A549 (cell line): ENCODE measurements around the gene STN1. TPM values are rescaled to one million over a fixed set of nuclear protein-coding genes. Genes with fewer than 3 reads are reported as not detected.
A peak's percentile ranks its signal among the peaks of the same experiment; 100 is the strongest.

Experiments
- ATAC-seq, 2 experiments: fragments of 200-7000 bp in 1 of 2; fragments of >200 bp in 1 of 2; cut with Nextera tagmentation in 1 of 2; cut with Tn5 transposase in 1 of 2; 3 replicates each; pipeline versions ENCODE4 v1.8.0 to v1.9.1; 2018 to 2020; ENCODE audit warnings: mild to moderate bottlenecking in 1 of 2, moderate library complexity in 1 of 2
- CTCF ChIA-PET: fragments of 300-600 bp; sonication (Branson Sonifier 250); formaldehyde crosslinking; extraction: SDS; loops from one replicate; lab custom pipeline; 2021; ENCODE audit warnings: antibody characterized with exemption, inconsistent platforms; lab: Yijun Ruan, JAX
- POLR2A ChIA-PET: fragments of 350-600 bp; formaldehyde crosslinking; extraction: SDS; loops from one replicate; lab custom pipeline; 2021; ENCODE audit warnings: antibody characterized with exemption, inconsistent platforms; lab: Yijun Ruan, JAX
- DNase-seq, 2 experiments: peaks; one replicate each; pipeline versions ENCODE4 v3.0.0 to v3.0.0-alpha.2; 2011 to 2016; ENCODE audit warnings: low read depth in 1 of 2, low spot score in 1 of 2
- FAIRE-seq: peaks from 2 replicates; lab custom pipeline; 2011; peaks lifted over from hg19 to GRCh38; lab: Jason Lieb, UNC
- H3K27ac ChIP-seq, 2 experiments: fragments of >200 bp; sonication (Bioruptor Twin); formaldehyde crosslinking; 3 replicates each; pipeline ENCODE4 v1.5.1; 2016 to 2017
- H3K4me1 ChIP-seq: fragments of >200 bp; sonication (Bioruptor Twin); formaldehyde crosslinking; 3 replicates; pipeline ENCODE4 v1.6.1; 2016
- H3K4me2 ChIP-seq: fragments of >200 bp; sonication (Bioruptor Twin); formaldehyde crosslinking; 3 replicates; pipeline ENCODE4 v1.6.1; 2016
- H3K4me3 ChIP-seq: fragments of >200 bp; sonication (Bioruptor Twin); formaldehyde crosslinking; 3 replicates; pipeline ENCODE4 v1.5.1; 2016
- H3K9me3 ChIP-seq: fragments of >200 bp; sonication (Bioruptor Twin); formaldehyde crosslinking; 3 replicates; pipeline ENCODE4 v1.6.1; 2016
- E2F6 ChIP-seq: IDR thresholded peaks from 2 replicates; pipeline ENCODE4 v1.6.1; 2012; ENCODE audit warnings: low read depth, borderline replicate concordance
- ELK1 ChIP-seq: fragments of 150-350 bp; IDR thresholded peaks from 2 replicates; pipeline ENCODE4 v1.6.1; 2014; ENCODE audit warnings: low read depth, mild to moderate bottlenecking, low read length
- FOSB ChIP-seq: fragments of 250-450 bp; sonication (Bioruptor Pico); IDR thresholded peaks from 2 replicates; pipeline ENCODE4 v1.5.0; 2020; ENCODE audit warnings: mild to moderate bottlenecking, moderate library complexity
- FOSL2 ChIP-seq, 2 experiments: fragments of 450-650 bp in 1 of 2; fragments of >200 bp in 1 of 2; sonication (Bioruptor Twin) in 1 of 2; formaldehyde crosslinking; IDR thresholded peaks; 2 replicates each; pipeline versions ENCODE4 v1.5.0 to v1.6.1; 2016 to 2020; ENCODE audit warnings: mild to moderate bottlenecking in 1 of 2, moderate library complexity in 1 of 2
- GATA3 ChIP-seq: IDR thresholded peaks from 2 replicates; pipeline ENCODE4 v1.6.1; 2012; ENCODE audit warnings: borderline replicate concordance
- HEYL ChIP-seq: fragments of 250-450 bp; sonication (Bioruptor Pico); IDR thresholded peaks from 2 replicates; pipeline ENCODE4 v1.8.0; 2021; ENCODE audit warnings: mild to moderate bottlenecking, moderate library complexity
- MAFK ChIP-seq: fragments of 450-650 bp; IDR thresholded peaks from 2 replicates; pipeline ENCODE4 v1.6.1; 2014; ENCODE audit not compliant: partially characterized antibody
- MYC ChIP-seq: IDR thresholded peaks from 2 replicates; pipeline ENCODE4 v1.6.1; 2012; ENCODE audit warnings: mild to moderate bottlenecking, inconsistent platforms, low read length, improper control_type of control experiment, borderline replicate concordance
- NR3C1 ChIP-seq: fragments of >200 bp; sonication (Bioruptor Twin); formaldehyde crosslinking; IDR thresholded peaks from 3 replicates; pipeline ENCODE4 v1.6.1; 2017
- POLR2A ChIP-seq: IDR thresholded peaks from 2 replicates; pipeline ENCODE4 v1.6.1; 2012; ENCODE audit warnings: mild to moderate bottlenecking, low read length
- TFCP2L1 ChIP-seq: fragments of 250-450 bp; sonication (Bioruptor Pico); IDR thresholded peaks from 2 replicates; pipeline ENCODE4 v1.5.0; 2021; ENCODE audit warnings: mild to moderate bottlenecking
- ZNF302 ChIP-seq: fragments of 250-450 bp; sonication (Bioruptor Pico); IDR thresholded peaks from 2 replicates; pipeline ENCODE4 v1.9.0; 2021; ENCODE audit warnings: inconsistent platforms, mild to moderate bottlenecking, moderate library complexity
- WGBS: methylation state at CpG from one replicate; pipeline ENCODE4 v1.1.6; 2017; ENCODE audit errors: missing lambda C conversion rate; 5-methylcytosine and 5-hydroxymethylcytosine counted together
- polyA plus RNA-seq, 4 experiments: library from polyadenylated mRNA; depleted of rRNA in 3 of 4; stranded (reverse); fragments of >200 nt; fragmentation: RNase III in 1 of 4; extraction: RNeasy Plus Mini Kit Qiagen cat#74134 plus additional on column Dnase treatment in 1 of 4; gene quantifications; 2 replicates in 3 of 4; 3 replicates in 1 of 4; pipeline ENCODE4 v1.2.3, GENCODE V29; 2011 to 2017
- TF ChIP-seq, protein P1 (sequence below): fragments of 250-450 bp; sonication (Bioruptor Pico); IDR thresholded peaks from 2 replicates; pipeline ENCODE4 v1.5.0; 2021; ENCODE audit warnings: mild to moderate bottlenecking, moderate library complexity, borderline replicate concordance

STN1 gene
- polyA plus RNA-seq, 2 of the 4 experiments (the other 2 are of a cell fraction), result 17.1 to 34.5 TPM

DNA sequence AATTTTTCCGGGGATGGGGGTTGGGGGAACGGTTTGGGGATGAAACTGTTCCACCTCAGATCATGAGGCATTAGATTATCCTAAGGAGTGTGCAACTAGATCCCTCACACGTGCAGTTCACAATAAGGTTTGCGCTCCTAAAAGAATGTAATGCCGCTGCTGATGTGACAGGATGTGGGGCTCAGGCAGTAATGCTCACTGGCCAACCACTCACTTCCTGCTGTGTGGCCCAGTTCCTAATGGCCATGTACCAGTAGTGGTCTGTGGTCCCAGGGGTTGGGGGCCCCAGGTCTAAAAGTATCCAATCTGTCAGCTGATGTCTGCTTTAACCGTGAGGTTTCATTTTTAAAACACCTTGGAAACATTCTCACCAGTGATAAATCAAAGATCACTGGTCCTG is 2.2 kb downstream of the STN1 start (continued):
- no peak for TF ChIP-seq ELK1
- TF ChIP-seq, all 56 proteins: peak for 0

DNA sequence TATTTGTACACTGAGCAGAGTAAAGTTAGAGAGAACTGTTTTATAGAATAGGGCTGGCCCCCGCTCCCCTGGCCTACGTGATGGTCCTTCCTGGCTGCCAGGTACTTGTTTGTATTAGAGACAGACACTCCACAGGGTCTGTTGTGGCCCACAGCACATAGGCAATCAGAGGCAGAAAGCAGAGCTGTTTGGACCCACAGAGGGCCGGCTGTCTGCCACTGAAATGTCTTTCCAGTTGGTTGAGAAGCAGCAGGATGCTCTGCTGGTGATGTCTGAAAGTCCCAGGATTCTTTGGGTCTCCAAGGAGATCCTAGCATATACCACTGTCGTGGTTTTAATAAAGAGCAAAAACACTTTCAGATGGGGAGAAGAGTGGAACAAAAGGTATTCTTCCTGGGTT is 5.2 kb downstream of the STN1 start:
- Histone ChIP-seq H3K4me1 (peaks cover 45% of the 10 kb centered on the region), H3K27ac (peak overlapping the region in 1 of 2 experiments; percentile 6; a peak in 1 of 6 replicates), H3K9me3 (peaks cover 10% of the 10 kb centered on the region; the same call in 2 of the 3 replicates), H3K4me2 (no peak overlapping the region), H3K4me3 (no peak overlapping the region)
- ChIA-PET POLR2A (no interaction called here), CTCF (interaction anchor here (1.2 to 1.5 kb wide), 3 partner anchors 11 to 51 kb away, joined by 3 to 6 read pairs (median 4); no protein-coding TSS in a partner anchor)
- WGBS, result 97% methylated on average over 4 of the region's 4 CpGs
- no peak for ATAC-seq
- no peak for DNase-seq
- FAIRE-seq, result no peak
- TF ChIP-seq MYC, result no peak
- no peak for TF ChIP-seq FOSB (CRISPR knock-in tag)
- no peak for TF ChIP-seq E2F6
- TF ChIP-seq NR3C1, result no peak
- TF ChIP-seq HEYL (CRISPR knock-in tag), result no peak
- no peak for TF ChIP-seq TFCP2L1 (CRISPR knock-in tag)
- no peak for TF ChIP-seq POLR2A

DNA sequence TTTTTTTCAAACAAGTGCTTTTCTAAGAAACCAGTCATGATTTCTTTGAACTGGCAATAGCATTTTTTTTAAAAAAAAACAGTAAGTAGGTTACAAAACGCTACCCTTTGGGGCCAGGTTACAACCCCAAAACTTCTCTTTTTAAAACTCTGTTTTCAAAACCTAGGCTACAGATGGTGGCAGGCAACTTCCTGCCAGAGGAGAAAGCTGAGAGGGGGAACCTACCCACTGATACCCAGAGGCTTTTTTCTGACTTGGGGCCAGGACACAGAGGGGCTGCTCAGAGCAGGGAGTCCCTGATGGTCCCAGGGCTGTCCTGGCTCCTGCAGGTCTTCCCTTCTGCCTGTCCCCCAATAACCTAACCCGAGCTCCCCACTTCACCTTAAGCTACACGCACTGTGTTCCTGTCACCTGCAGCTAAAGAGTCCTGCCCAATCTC is 6.9 kb downstream of the STN1 start:
- TF ChIP-seq ZNF302 (CRISPR knock-in tag), result no peak
- no peak for TF ChIP-seq GATA3
- no peak for TF ChIP-seq MYC
- TF ChIP-seq, protein P1, sequence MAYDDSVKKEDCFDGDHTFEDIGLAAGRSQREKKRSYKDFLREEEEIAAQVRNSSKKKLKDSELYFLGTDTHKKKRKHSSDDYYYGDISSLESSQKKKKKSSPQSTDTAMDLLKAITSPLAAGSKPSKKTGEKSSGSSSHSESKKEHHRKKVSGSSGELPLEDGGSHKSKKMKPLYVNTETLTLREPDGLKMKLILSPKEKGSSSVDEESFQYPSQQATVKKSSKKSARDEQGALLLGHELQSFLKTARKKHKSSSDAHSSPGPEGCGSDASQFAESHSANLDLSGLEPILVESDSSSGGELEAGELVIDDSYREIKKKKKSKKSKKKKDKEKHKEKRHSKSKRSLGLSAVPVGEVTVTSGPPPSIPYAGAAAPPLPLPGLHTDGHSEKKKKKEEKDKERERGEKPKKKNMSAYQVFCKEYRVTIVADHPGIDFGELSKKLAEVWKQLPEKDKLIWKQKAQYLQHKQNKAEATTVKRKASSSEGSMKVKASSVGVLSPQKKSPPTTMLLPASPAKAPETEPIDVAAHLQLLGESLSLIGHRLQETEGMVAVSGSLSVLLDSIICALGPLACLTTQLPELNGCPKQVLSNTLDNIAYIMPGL, result no peak
- ChIA-PET CTCF (interaction anchor here (1.0 to 1.4 kb wide), 2 partner anchors 25 to 442 kb away, joined by 3 read pairs; no protein-coding TSS in a partner anchor), POLR2A (no interaction called here)
- Histone ChIP-seq H3K9me3 (peaks cover 10% of the 10 kb centered on the region; the same call in 2 of the 3 replicates), H3K4me2 (peak overlapping the region; percentile 50), H3K4me1 (peaks cover 46% of the 10 kb centered on the region), H3K27ac (peak overlapping the region; percentile 50 to 77), H3K4me3 (no peak overlapping the region)
- 93% methylated on average over 3 of the region's 3 CpGs for WGBS
- FAIRE-seq (no peak), ATAC-seq (no peak), DNase-seq (no peak)

DNA sequence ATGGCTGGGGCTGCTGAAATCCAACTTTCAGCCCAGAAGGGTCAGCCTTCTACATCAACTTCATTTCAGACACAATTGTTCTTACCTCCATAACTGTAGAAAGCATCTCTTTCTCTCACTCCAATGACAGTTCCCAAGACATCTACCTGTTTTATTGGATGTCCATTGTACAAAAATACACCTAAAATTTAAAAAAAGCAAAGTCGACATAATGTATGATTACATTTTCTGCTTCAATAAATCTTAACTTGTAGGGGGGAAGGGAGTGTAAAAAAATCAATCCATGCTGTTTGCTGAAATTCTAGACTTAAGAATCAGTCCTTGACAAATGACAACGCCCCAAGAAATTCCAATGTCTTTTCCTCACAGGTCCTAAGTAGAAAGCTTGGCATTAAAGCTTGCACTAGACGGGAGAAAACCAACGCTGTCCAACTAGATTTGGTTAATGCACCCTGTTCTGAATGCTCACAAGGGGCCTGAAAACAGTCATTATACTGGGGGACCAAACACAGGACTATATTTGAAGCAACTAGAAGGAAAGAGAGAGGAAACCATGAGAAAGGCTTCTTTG is 7.5 kb downstream of the STN1 start:
- ATAC-seq (no peak), FAIRE-seq (no peak)

GRCh38 chr10:103905441-103905840 is 12.5 kb downstream of the STN1 start:
- Histone ChIP-seq H3K4me1 (peaks cover 38% of the 10 kb centered on the region), H3K4me2 (no peak overlapping the region), H3K27ac (peak overlapping the region; percentile 3 to 17; a peak in 2 of 6 replicates)
- CTCF ChIA-PET, result no interaction called here
- POLR2A ChIA-PET, result no interaction called here
- TF ChIP-seq MYC, result no peak
- no peak for TF ChIP-seq NR3C1
- TF ChIP-seq, all 56 proteins: peak for 0
- 86% methylated on average over 4 of the region's 4 CpGs for WGBS
- ATAC-seq (no peak), FAIRE-seq (no peak), DNase-seq (no peak)
- no peak overlapping the region for H3K4me3 ChIP-seq
- no peaks in the 10 kb centered on the region for H3K9me3 ChIP-seq

More for the DNA sequence above, 7.5 kb downstream of the STN1 start:
- Histone ChIP-seq H3K4me1 (peaks cover 42% of the 10 kb centered on the region), H3K9me3 (peaks cover 9% of the 10 kb centered on the region; the same call in 2 of the 3 replicates), H3K4me3 (no peak overlapping the region), H3K4me2 (peak overlapping the region; percentile 50), H3K27ac (peak overlapping the region; percentile 50 to 77)
- DNase-seq, result peak in 1 of 2 experiments; percentile 36
- ChIA-PET POLR2A (interaction anchor here (0.6 kb wide), 1 partner anchor 540 kb away, joined by 5 read pairs; no protein-coding TSS in a partner anchor), CTCF (interaction anchor here (1.0 to 2.6 kb wide), 3 partner anchors 22 to 442 kb away, joined by 3 to 9 read pairs (median 3); no protein-coding TSS in a partner anchor)
- no peak for TF ChIP-seq FOSL2 (IDR thresholded peaks at IDR 0.05)
- TF ChIP-seq FOSL2 (CRISPR knock-in tag; IDR thresholded peaks at IDR 0.05), result no peak
- TF ChIP-seq MAFK, result peak; percentile 71
- WGBS, result 23% methylated on average over 4 of the region's 4 CpGs
